Amniotic epithelial cell (primary cell): Measurements from ENCODE around the gene DLX1.
"Not testable (repeated sequence)": the region's sequence is repeated elsewhere in the genome, so short reads cannot be mapped to it uniquely, and the experiment has no call there.

Experiments used
- DNase-seq: peaks from one replicate; pipeline ENCODE4 v3.0.0-alpha.2; 2010; ENCODE audit warnings: low read depth

Gene DLX1

DNA sequence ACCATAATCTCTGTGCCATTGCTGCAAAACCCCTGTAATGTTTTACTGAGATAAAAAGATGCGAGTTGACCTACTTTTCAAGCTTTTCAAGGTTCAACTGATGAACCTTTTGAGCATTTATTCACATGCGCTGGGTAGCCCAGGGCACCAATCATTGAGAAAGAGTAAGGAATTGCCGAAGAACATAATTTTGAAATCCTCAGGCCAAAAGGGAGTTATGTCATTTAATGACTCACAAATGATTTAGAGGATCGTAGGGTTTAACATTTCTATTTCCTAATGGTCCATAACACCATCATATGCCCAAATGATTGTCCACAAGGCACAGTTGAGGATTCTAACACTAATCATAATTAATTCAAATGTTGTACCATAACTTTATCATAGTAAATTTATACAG, 20.2 kb upstream of the DLX1 start:
- peak; percentile 65 for DNase-seq

- no peak for DNase-seq
Measured at GRCh38 chr2:172066394-172066886, 18.9 kb upstream of the DLX1 start.

GRCh38 chr2:172067905-172068304, 17.4 kb upstream of the DLX1 start:
- not testable (repeated sequence) for DNase-seq

DNA sequence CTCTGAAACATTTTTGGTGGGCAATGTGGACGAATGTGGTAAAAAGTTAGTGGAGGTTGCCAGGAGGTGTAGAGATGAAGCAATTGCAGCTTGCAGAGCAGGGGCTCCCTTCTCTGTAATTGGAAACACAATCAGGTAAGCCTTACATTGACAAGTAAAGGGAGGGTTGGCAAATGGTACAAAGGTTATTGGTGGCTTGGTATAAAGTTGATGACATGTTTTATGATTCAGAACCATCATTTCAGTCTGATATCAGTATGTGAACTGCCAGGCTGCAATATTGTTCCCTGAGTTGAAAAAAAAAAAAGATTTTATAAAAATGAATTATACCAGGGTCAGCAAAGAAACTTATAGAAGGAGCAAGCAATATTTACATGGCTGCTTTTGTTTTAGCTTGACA, 14.4 kb upstream of the DLX1 start:
- DNase-seq: no peak

DNA sequence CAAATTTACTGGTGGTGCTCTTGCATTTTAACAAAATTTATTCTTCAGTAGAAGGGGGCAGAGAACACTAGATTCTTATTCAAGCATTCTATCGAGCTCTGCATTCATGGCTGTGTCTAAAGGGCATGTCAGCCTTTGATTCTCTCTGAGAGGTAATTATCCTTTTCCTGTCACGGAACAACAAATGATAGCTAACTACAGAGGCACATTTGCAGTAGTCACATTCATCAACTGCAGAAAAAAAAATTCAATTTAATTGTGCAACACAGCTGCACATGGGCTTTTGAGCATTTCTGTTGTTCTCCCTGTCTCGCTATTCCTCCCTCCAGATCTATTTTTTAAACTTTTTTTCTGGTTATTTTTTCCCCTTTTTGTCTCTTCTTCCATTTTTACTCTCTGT, 13.0 kb upstream of the DLX1 start:
- no peak for DNase-seq

DNA sequence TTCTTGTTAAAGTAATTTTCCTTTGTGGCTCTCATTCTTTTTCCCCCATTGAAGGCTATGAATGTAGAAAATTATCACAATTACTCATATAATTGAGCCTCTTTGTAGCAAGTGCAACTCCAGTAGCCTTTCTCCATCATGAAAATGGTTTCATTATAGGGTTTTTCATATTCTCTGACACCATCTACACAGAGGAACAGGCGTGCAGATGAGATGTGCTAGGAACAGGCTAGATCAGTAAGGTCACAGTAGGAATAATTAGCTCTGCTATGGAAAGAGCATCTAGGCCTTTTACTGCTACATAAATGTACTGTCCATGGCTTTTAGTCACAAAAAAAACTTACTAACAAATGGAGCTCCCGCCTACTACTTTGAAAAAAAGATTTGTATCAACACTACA, 12.6 kb upstream of the DLX1 start:
- no peak for DNase-seq

- no peak for DNase-seq
Measured at GRCh38 chr2:172073518-172073917, 11.8 kb upstream of the DLX1 start.

DNA sequence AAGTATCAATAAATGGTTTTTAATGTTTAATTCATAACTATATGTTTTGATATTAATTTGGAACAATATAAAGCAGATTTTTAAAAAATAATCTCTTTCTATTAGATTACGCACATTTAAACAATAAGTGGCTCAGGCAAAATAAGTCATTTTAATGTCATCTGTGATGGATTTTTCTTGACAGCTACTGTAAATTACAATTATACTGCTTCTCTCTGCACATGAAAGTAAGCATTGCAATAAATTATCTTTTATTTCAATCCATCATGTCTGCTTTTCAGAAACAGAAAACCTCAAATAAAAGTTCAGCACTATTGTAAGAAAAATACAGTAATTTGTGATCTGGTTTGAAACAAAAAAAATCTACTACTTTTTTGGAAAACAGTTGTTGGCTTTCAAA, 11.1 kb upstream of the DLX1 start:
- DNase-seq: no peak

DNA sequence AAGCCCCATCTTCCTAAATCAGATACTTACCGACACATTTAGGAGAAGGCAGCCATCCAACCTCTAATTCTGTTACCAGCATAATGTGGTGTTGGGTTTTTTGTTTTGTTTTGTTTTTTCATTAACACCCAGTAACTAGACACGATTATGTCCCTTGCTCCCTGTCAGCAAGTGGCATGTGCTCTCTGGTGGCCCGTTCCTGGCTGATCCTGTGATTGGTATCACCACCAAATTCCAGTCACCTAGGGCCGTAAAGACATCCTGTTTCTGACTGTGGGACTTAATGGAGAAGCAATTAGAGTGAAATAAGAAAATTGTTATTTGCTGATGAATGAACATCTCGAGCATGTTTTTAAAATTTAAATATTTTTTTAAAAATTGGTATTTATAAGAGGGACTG, 5.9 kb upstream of the DLX1 start:
- no peak for DNase-seq

- DNase-seq: no peak
Measured at GRCh38 chr2:172079838-172080640, 5.3 kb upstream of the DLX1 start.

DNA sequence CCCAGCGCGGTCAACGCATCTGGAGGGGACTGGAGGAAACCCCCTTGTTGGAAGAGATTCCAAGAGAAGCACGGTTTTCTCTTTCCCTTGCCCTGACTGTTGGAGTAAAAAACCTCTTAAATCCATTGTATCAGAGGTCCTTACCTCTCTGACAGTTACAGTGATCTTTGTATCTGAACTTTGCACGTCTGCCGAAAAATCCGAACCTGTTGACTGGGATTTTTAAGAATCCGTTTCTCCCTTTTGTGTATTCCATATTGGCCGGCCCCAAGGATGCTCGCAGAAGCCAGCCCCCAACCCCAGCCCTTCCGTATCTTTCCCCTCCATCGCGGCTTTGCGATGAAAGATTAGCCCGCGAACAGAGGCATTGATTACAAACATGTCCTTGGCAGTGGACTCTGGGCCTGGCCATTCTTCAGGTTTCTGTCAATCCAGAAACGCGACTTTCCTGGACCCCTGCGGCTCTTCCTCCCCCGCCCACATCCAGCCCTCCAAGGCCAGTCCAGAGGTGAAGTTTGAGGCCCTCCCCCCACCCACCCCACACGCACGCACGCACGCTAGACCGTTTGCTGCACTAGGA, 4.6 kb upstream of the DLX1 start:
- DNase-seq: no peak

GRCh38 chr2:172081221-172082022, 3.9 kb upstream of the DLX1 start:
- DNase-seq: no peak

- DNase-seq: no peak
Measured at GRCh38 chr2:172082105-172082943, 3.0 kb upstream of the DLX1 start.

- no peak for DNase-seq
Measured at GRCh38 chr2:172082944-172083627, 2.2 kb upstream of the DLX1 start.

DNA sequence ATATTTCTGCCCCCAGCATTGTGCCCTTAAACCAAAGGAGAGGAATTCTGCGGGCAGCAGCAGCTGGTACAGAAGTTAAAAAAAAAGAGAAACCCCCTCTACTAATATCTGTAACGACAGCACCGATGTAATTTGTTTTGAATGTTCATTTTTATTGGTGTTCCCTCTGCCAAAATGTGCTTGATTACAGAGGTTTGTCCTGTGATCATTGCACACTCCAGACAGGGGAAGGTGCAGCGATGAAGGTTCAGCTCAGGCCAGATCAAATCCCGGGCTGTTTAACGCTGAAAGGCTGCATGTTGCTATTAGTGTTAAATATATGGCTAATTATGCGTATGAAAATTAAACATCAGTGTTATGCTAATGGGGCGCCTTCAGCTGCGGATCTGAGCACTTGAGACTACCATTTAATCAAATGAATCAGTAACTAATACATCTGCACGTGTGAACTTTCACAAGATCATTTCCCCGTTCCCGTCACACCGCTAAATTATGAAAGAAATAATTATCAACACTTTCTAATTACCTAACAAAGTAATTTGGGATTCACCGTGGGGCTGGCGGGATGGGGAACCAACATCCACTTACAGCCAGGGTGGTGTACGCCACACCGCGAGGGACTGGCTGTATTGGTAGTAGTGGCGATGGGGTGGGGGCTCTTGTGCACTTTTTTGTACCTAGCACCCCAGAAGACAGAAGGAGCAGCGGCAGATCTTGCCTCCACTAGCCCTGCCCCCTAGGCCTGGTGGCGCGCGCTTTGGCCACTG, 1.5 kb upstream of the DLX1 start:
- DNase-seq: no peak

GRCh38 chr2:172084395-172084644, 987 bp upstream of the DLX1 start:
- no peak for DNase-seq

DNA sequence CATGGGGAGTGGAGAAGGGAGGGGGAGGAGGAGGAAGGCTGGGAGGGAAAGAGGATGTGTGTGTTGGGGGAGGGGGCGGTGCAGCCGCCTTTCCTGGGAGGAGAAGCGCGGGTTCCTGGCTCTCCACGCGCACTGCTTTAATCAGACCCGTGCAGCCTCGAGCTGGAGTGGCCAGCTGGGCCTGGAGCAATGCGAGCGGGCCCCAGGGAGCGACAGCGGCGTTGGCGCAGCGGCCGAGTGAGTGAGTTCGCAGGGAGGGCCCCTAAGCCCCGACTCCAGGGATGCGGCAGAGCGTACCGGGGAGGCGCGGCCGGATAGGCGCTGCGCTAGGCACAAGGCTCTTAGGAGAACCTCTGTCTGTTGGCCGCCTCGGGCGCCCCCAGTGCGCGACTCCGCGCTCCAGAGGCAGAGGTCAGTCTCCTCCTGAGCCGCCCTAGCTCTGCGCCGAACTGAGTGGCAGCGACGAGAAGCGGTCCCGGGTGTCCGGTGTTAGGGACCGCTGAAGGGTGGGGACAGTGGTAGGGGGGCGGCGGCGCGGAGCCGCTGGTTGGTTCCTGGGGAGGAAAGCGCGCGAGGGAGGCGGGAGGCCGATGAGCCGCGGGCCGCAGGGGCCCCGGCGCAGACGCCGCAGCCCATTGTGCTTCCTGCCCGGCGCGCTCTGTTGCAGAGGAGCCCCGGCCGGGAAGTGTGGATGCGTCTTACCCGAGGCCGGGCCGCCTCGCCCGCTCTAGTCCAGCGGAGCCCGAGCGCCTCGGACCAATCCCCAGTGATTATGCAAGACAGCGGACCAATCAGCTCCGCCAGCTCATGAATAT, 455 bp upstream of the DLX1 start:
- peak; percentile 89 for DNase-seq

DNA sequence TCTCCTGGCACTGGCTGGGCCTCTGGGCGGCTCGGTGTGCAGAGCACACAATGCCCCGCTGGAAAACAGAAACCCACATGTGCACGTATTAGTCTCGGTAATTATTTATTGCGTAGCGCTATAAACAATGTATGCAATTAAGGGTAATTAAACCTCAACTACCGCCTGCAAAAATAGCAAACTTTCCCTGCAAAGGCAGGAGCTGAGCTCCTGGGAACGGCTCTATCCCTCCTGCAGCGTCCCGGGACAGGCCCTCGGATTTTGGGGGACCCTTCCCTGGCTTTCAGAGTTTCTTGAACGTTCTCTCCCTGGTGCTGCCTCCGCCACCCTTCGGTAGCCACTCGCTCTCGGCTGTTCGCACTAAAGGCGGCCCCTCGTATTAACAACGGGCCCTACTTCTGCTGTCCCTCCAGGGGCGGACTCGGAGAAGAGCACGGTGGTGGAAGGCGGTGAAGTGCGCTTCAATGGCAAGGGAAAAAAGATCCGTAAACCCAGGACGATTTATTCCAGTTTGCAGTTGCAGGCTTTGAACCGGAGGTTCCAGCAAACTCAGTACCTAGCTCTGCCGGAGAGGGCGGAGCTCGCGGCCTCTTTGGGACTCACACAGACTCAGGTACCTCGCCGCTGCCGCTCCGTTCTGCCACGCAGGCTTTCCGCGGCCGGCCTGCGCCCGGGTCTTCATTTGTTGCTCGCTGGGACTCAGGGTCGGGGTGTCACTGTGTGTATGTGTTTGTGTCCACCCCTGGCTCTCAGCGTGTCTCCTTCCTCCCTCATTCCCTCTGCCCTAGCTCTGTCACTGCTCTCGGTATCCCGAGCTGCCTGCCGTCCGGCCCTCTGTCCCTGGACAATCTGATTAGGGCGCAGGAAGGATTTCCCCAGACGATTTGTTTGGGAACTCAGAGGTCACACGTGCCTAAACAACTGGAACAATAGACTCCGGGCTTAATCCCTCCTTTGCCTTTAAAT, 1.2 kb downstream of the DLX1 start:
- no peak for DNase-seq
